Germinal center (tissue), 1 donor: Measurements from ENCODE around the gene MAP2K5.

Experiments
- DNase-seq: peaks from one replicate; pipeline ENCODE4 v3.0.0; 2012; ENCODE audit warnings: mixed read lengths, low spot score

Gene MAP2K5

GRCh38 chr15:67559576-67559975 is 17.1 kb downstream of the MAP2K5 start:
- no peak for DNase-seq

- DNase-seq: no peak
Measured at GRCh38 chr15:67560320-67560719, 17.8 kb downstream of the MAP2K5 start.

- no peak for DNase-seq
Measured at GRCh38 chr15:67563092-67563491, 20.6 kb downstream of the MAP2K5 start.

GRCh38 chr15:67564021-67564967 is 21.8 kb downstream of the MAP2K5 start:
- no peak for DNase-seq

GRCh38 chr15:67564968-67565345 is 22.5 kb downstream of the MAP2K5 start:
- DNase-seq: no peak

- no peak for DNase-seq
Measured at GRCh38 chr15:67569668-67570067, 27.2 kb downstream of the MAP2K5 start.

GRCh38 chr15:67570875-67571647 is 28.6 kb downstream of the MAP2K5 start:
- no peak for DNase-seq

- DNase-seq: no peak
Measured at GRCh38 chr15:67571648-67572415, 29.3 kb downstream of the MAP2K5 start.

- no peak for DNase-seq
Measured at GRCh38 chr15:67573194-67573593, 30.7 kb downstream of the MAP2K5 start.

- no peak for DNase-seq
Measured at GRCh38 chr15:67575039-67575502, 32.6 kb downstream of the MAP2K5 start.

- no peak for DNase-seq
Measured at GRCh38 chr15:67578020-67578600, 35.6 kb downstream of the MAP2K5 start.

GRCh38 chr15:67579164-67579563 is 36.7 kb downstream of the MAP2K5 start:
- no peak for DNase-seq

- DNase-seq: no peak
Measured at GRCh38 chr15:67579967-67580366, 37.5 kb downstream of the MAP2K5 start.

GRCh38 chr15:67584157-67584556 is 41.7 kb downstream of the MAP2K5 start:
- DNase-seq: no peak

- no peak for DNase-seq
Measured at GRCh38 chr15:67585681-67586080, 43.2 kb downstream of the MAP2K5 start.

GRCh38 chr15:67587331-67587730 is 44.8 kb downstream of the MAP2K5 start:
- no peak for DNase-seq

- no peak for DNase-seq
Measured at GRCh38 chr15:67587754-67588153, 45.3 kb downstream of the MAP2K5 start.

GRCh38 chr15:67590191-67590590 is 47.7 kb downstream of the MAP2K5 start:
- DNase-seq: no peak

GRCh38 chr15:67592245-67592644 is 49.7 kb downstream of the MAP2K5 start:
- DNase-seq: no peak

- DNase-seq: no peak
Measured at GRCh38 chr15:67593562-67593961, 51.1 kb downstream of the MAP2K5 start.

GRCh38 chr15:67594770-67595169 is 52.3 kb downstream of the MAP2K5 start:
- no peak for DNase-seq

GRCh38 chr15:67595572-67595971 is 53.1 kb downstream of the MAP2K5 start:
- no peak for DNase-seq
